NCI-H146 (cell line): ENCODE measurements around the gene ZNHIT3.

ENCODE experiments used
- DNase-seq: peaks from one replicate; lab custom pipeline; 2025; lab: John Stamatoyannopoulos, UW

ZNHIT3 gene

GRCh38 chr17:36512641-36513040, 26.2 kb downstream of the ZNHIT3 start:
- no peak for DNase-seq

- DNase-seq, result no peak
Measured at GRCh38 chr17:36514856-36515255, 28.4 kb downstream of the ZNHIT3 start.

GRCh38 chr17:36515837-36516236, 29.4 kb downstream of the ZNHIT3 start:
- DNase-seq, result no peak

GRCh38 chr17:36523113-36523512, 36.6 kb downstream of the ZNHIT3 start:
- DNase-seq, result no peak

- DNase-seq, result no peak
Measured at GRCh38 chr17:36524428-36524876, 38.0 kb downstream of the ZNHIT3 start.

GRCh38 chr17:36525113-36525512, 38.6 kb downstream of the ZNHIT3 start:
- DNase-seq, result no peak

- no peak for DNase-seq
Measured at GRCh38 chr17:36525888-36526287, 39.4 kb downstream of the ZNHIT3 start.

GRCh38 chr17:36527621-36528250, 41.3 kb downstream of the ZNHIT3 start:
- no peak for DNase-seq

GRCh38 chr17:36529121-36529520, 42.6 kb downstream of the ZNHIT3 start:
- no peak for DNase-seq

GRCh38 chr17:36532435-36532975, 46.0 kb downstream of the ZNHIT3 start:
- DNase-seq, result no peak

- peak; percentile 83 for DNase-seq
Measured at GRCh38 chr17:36533935-36534839, 47.7 kb downstream of the ZNHIT3 start.

GRCh38 chr17:36534840-36535668, 48.6 kb downstream of the ZNHIT3 start, which contains the start of the genes MYO19 and PIGW:
MYO19 (minus strand) TSS chr17:36534868; CDS start chr17:36532538, 2,330 bp downstream.
PIGW (plus strand) TSS chr17:36534987; CDS start chr17:36537102, 2,115 bp downstream.
- DNase-seq, result peak; percentile 95

GRCh38 chr17:36535669-36536081, 49.2 kb downstream of the ZNHIT3 start:
- no peak for DNase-seq

- DNase-seq, result no peak
Measured at GRCh38 chr17:36540696-36541095, 54.2 kb downstream of the ZNHIT3 start.

- no peak for DNase-seq
Measured at GRCh38 chr17:36542755-36543154, 56.3 kb downstream of the ZNHIT3 start.

GRCh38 chr17:36544044-36544306, 57.5 kb downstream of the ZNHIT3 start:
- peak; percentile 77 for DNase-seq

- DNase-seq, result peak; percentile 95
Measured at GRCh38 chr17:36544307-36545076, 58.0 kb downstream of the ZNHIT3 start, which contains the start of gene GGNBP2. GGNBP2 (plus strand) TSS chr17:36544919; CDS start chr17:36545725, 806 bp downstream.

- DNase-seq, result no peak
Measured at GRCh38 chr17:36545077-36545464, 58.6 kb downstream of the ZNHIT3 start.
